ENCODE data around the gene PRSS36. TPM values are rescaled to one million over a fixed set of nuclear protein-coding genes. Genes with fewer than 3 reads are reported as not detected.

PRSS36 gene
- total RNA-seq, 1 experiment from 2014 or later, result 0.66 TPM

GRCh38 chr16:31114468-31114867 lies 35.4 kb downstream of the PRSS36 start:
- Histone ChIP-seq H4K8ac (replicated peaks; ENCODE audit: insufficient read length, low read depth, low read length) (no peak overlapping the region), H3K79me1 (ENCODE audit: insufficient read depth, low read depth, low read length, poor library complexity, severe bottlenecking) (peaks cover 5% of the 10 kb centered on the region), H2BK12ac (ENCODE audit: insufficient read length, low read depth, low read length) (no peak overlapping the region), H2AK5ac (ENCODE audit: insufficient read length, low read length) (no peak overlapping the region), H2BK120ac (ENCODE audit: low read depth, low read length, poor library complexity, severe bottlenecking) (no peak overlapping the region), H3K4ac (ENCODE audit: low read depth, low read length) (no peak overlapping the region), H3K79me2 (ENCODE audit: insufficient read depth, low read length) (peaks cover 5% of the 10 kb centered on the region; the same call in 1 of the 2 replicates), H3K14ac (ENCODE audit: insufficient read depth, low read length) (no peak overlapping the region), H2BK20ac (ENCODE audit: low read depth, low read length, poor library complexity, severe bottlenecking) (no peak overlapping the region), H3K56ac (ENCODE audit: insufficient read length, low read depth, low read length) (no peak overlapping the region), H2BK15ac (ENCODE audit: low read depth, low read length) (no peak overlapping the region), H3K4me2 (ENCODE audit: insufficient read depth, insufficient read length, low read length) (no peak overlapping the region), H2BK5ac (ENCODE audit: insufficient read length, low read length) (no peak overlapping the region), H3K27me3 (ENCODE audit: insufficient read depth, low read length) (no peaks in the 10 kb centered on the region; the same call in 1 of the 2 replicates), H4K20me1 (ENCODE audit: control insufficient read depth, insufficient read depth, insufficient read length) (no peaks in the 10 kb centered on the region), H3K9me3 (ENCODE audit: control insufficient read depth, low read depth, low read length) (no peaks in the 10 kb centered on the region), H3K23ac (ENCODE audit: insufficient read length, low read depth, low read length) (no peak overlapping the region), H4K5ac (ENCODE audit: insufficient read length, low read depth, low read length) (no peak overlapping the region), H3K27ac (ENCODE audit: insufficient read length, low read depth, low read length) (no peak overlapping the region), H4K91ac (ENCODE audit: insufficient read length, low read depth, low read length) (no peak overlapping the region), H3K4me1 (ENCODE audit: insufficient read depth, low read length) (0 out of 2 replicates have a peak, but pooled peaks cover 2% of the 10 kb centered on the region), H3K18ac (ENCODE audit: insufficient read length, low read depth, low read length) (no peak overlapping the region), H3T11ph (ENCODE audit: low read length) (no peak overlapping the region), H2AFZ (ENCODE audit: low read length) (no peak overlapping the region), H3K23me2 (ENCODE audit: insufficient read length, low read depth, low read length, poor library complexity, severe bottlenecking) (no peaks in the 10 kb centered on the region), H3K9ac (ENCODE audit: extremely low read depth, insufficient read length, low read length) (no peak overlapping the region)
- H3K4me3 Mint-ChIP-seq, result peak overlapping the region in 1 of 2 experiments; percentile 45; a peak in 2 of 5 replicates
- no CpG with 5 or more reads among the region's 8 CpGs for WGBS (ENCODE audit: extremely low coverage, insufficient read length, low lambda C conversion rate)
- H3K4me1 Mint-ChIP-seq, result peaks cover 10 to 12% of the 10 kb centered on the region in 2 experiments
- no peak for DNase-seq
- no peaks in the 10 kb centered on the region; a peak in 1 of 5 replicates for H3K9me3 Mint-ChIP-seq
- H3K27ac Mint-ChIP-seq, result peak overlapping the region in 1 of 3 experiments; percentile 73; a peak in 1 of 7 replicates
- no peaks in the 10 kb centered on the region for H3K27me3 Mint-ChIP-seq (ENCODE audit: low read depth)
- TF ChIP-seq, protein P1, sequence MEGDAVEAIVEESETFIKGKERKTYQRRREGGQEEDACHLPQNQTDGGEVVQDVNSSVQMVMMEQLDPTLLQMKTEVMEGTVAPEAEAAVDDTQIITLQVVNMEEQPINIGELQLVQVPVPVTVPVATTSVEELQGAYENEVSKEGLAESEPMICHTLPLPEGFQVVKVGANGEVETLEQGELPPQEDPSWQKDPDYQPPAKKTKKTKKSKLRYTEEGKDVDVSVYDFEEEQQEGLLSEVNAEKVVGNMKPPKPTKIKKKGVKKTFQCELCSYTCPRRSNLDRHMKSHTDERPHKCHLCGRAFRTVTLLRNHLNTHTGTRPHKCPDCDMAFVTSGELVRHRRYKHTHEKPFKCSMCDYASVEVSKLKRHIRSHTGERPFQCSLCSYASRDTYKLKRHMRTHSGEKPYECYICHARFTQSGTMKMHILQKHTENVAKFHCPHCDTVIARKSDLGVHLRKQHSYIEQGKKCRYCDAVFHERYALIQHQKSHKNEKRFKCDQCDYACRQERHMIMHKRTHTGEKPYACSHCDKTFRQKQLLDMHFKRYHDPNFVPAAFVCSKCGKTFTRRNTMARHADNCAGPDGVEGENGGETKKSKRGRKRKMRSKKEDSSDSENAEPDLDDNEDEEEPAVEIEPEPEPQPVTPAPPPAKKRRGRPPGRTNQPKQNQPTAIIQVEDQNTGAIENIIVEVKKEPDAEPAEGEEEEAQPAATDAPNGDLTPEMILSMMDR (conservative IDR thresholded peaks at IDR 0.05), result no peak
- peaks cover 24 to 46% (median 40%) of the 10 kb centered on the region in 3 experiments for H3K36me3 Mint-ChIP-seq (ENCODE audit: insufficient read depth in 1 of 3, low read depth in 3 of 3)

Data from H9 (cell line).